Mucosa of stomach (tissue), 1 donor: ENCODE data around the gene ACR.
"Not testable (repeated sequence)": the region's sequence is repeated elsewhere in the genome, so short reads cannot be mapped to it uniquely, and the experiment has no call there.

ENCODE experiments used
- H3K27me3 ChIP-seq: one replicate; pipeline ENCODE4 v1.7.0; 2013; ENCODE audit warnings: mild to moderate bottlenecking, low read length; ENCODE audit not compliant: control insufficient read depth, insufficient read depth
- H3K36me3 ChIP-seq: one replicate; pipeline ENCODE4 v1.7.0; 2013; ENCODE audit warnings: low read length; ENCODE audit not compliant: control insufficient read depth, insufficient read depth
- H3K4me1 ChIP-seq: one replicate; pipeline ENCODE4 v1.7.0; 2013; ENCODE audit warnings: mild to moderate bottlenecking, low read length; ENCODE audit not compliant: control insufficient read depth, insufficient read depth
- H3K4me3 ChIP-seq: one replicate; pipeline ENCODE4 v1.7.0; 2013; ENCODE audit warnings: low read length
- H3K9ac ChIP-seq: one replicate; pipeline ENCODE4 v1.7.0; 2013; ENCODE audit warnings: mild to moderate bottlenecking, low read length, moderate library complexity
- H3K9me3 ChIP-seq: one replicate; pipeline ENCODE4 v1.7.0; 2013; ENCODE audit warnings: mild to moderate bottlenecking, low read length, moderate library complexity; ENCODE audit not compliant: control insufficient read depth
- donor health status: Pancreatic carcinoma.

The ACR gene

GRCh38 chr22:50732681-50733080 is 5.3 kb upstream of the ACR start:
- Histone ChIP-seq H3K4me1 (peaks cover 8% of the 10 kb centered on the region), H3K4me3 (no peak overlapping the region), H3K36me3 (no peaks in the 10 kb centered on the region), H3K27me3 (peaks cover 19% of the 10 kb centered on the region), H3K9ac (no peak overlapping the region), H3K9me3 (no peaks in the 10 kb centered on the region)

DNA sequence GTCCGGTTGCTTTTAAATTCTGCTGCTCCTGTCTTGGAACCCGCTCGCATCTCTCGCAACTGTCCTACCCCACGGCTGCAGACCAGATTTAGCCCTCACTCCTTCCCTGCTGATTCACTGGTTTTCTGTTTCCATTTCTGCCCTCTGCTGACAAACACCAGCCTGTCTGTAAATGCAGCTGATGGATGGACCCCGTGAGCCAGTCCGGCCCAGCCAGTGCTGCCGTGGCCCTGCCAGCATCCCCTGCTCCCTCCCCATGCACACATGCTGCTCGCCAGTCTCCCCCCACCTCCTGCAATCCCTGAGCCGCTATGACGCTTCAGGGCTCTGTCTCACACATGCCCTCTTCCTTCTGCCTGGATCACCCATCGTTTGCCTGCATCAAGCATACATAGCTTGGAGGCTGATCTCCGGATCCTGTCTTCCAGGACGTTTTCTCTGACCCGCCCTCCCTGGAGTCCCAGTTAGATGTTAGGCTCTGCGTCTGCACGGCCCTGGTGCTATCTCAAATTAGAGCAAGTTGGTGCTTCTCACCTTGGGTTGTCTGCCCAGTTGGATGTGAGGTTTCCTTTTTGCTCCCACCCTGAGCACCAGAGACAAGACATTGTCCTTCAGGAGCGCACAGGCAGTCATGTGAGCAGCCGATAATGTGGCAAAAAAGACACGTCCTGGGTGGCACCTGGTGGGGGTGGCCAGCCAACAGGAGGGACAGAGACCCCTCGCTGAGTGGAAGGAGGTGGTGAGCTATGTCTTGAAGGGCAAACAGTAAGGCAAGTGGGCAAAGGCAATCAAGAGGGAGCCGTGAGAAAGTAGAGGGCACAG is 4.3 kb upstream of the ACR start:
- Histone ChIP-seq H3K9ac (no peak overlapping the region), H3K4me3 (no peak overlapping the region), H3K4me1 (peaks cover 8% of the 10 kb centered on the region), H3K36me3 (no peaks in the 10 kb centered on the region), H3K27me3 (peaks cover 24% of the 10 kb centered on the region), H3K9me3 (no peaks in the 10 kb centered on the region)

DNA sequence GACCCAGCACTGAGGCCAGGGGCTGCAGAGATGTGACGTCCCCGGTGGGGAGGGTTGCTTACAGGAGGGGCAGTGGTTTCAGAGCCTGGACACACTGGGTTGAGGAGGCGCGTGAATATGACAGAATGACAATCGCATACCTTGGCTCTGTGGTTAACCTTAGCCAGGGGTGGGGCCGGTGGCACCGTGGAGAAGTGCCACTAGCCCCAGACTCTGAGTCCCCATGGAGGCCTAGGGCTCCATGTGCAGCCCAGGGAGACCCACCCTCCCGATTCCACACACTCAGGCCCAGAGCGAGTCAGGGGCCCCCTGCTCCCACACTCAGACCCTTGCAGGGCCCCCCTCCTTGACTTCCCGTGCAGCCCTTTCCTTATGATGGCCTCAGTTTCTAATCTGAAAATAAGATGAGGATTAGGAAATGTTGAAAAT is 3.6 kb upstream of the ACR start:
- Histone ChIP-seq H3K9ac (no peak overlapping the region), H3K9me3 (no peaks in the 10 kb centered on the region), H3K36me3 (no peaks in the 10 kb centered on the region), H3K27me3 (peaks cover 24% of the 10 kb centered on the region), H3K4me3 (no peak overlapping the region), H3K4me1 (peaks cover 8% of the 10 kb centered on the region)

DNA sequence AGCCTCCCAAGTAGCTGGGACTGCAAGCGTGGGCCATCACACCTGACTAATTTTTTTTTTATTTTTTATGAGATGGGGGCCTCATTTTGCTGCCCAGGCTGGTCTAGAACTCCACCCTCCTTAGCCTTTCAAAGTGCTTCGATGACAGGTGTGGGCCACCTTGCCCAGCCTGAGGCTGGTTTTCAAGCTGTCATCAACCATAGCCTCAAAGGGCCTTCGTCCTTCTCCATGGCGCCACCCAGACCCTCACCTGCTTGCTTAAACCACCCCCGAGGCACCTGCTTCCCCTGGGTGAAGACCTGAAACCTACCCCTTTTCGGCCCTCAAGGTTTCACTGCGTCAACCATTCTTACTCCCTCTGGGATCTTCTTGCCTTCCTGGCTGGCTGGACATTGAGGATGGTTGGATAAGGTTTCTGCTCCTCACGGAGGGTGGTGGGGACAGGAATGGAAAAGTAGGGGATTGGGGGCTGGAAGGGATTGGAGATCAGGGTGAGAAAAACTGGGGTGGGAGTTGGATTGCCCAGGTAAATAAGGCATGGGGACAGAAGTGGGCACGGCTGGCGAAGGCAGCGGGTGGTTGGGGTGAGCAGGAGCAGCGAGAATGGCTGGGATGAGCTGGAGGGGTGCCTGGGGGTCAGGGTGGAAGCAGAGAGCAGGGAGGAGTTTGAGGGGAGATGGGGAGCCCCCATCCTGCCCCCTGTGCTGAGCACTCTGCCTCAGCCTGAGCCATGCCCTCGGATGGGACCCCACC is 2.8 kb upstream of the ACR start:
- no peak overlapping the region for H3K9ac ChIP-seq
- H3K4me1 ChIP-seq: peaks cover 8% of the 10 kb centered on the region
- no peak overlapping the region for H3K4me3 ChIP-seq
- no peaks in the 10 kb centered on the region for H3K36me3 ChIP-seq
- no peaks in the 10 kb centered on the region for H3K9me3 ChIP-seq
- peaks cover 18% of the 10 kb centered on the region for H3K27me3 ChIP-seq

DNA sequence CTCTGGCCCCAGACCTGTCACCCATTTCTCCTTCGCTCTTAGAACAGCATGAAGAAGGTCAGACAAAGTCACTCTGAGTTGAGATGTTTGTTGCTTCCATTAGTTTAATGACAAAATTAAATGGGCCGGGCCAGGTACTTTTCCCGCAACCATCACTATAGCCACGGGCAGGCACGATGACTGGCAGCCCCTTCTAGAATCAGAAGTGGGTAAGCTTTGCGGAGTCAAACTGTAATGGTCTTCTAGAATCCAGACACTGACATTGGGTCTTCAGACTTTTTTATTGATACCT is 2.3 kb upstream of the ACR start:
- no peak overlapping the region for H3K4me3 ChIP-seq
- no peaks in the 10 kb centered on the region for H3K36me3 ChIP-seq
- peaks cover 17% of the 10 kb centered on the region for H3K27me3 ChIP-seq
- H3K9ac ChIP-seq: no peak overlapping the region
- peaks cover 8% of the 10 kb centered on the region for H3K4me1 ChIP-seq
- no peaks in the 10 kb centered on the region for H3K9me3 ChIP-seq

- H3K4me1 ChIP-seq: no peaks in the 10 kb centered on the region
- H3K36me3 ChIP-seq: no peaks in the 10 kb centered on the region
- no peaks in the 10 kb centered on the region for H3K9me3 ChIP-seq
- peaks cover 8% of the 10 kb centered on the region for H3K27me3 ChIP-seq
- no peak overlapping the region for H3K9ac ChIP-seq
- H3K4me3 ChIP-seq: no peak overlapping the region
Measured at GRCh38 chr22:50738649-50739227, 734 bp downstream of the ACR start.

- Histone ChIP-seq H3K4me1 (no peaks in the 10 kb centered on the region), H3K9me3 (no peaks in the 10 kb centered on the region), H3K4me3 (no peak overlapping the region), H3K36me3 (no peaks in the 10 kb centered on the region), H3K27me3 (peaks cover 8% of the 10 kb centered on the region), H3K9ac (no peak overlapping the region)
Measured at GRCh38 chr22:50739279-50739691, 1.3 kb downstream of the ACR start.

DNA sequence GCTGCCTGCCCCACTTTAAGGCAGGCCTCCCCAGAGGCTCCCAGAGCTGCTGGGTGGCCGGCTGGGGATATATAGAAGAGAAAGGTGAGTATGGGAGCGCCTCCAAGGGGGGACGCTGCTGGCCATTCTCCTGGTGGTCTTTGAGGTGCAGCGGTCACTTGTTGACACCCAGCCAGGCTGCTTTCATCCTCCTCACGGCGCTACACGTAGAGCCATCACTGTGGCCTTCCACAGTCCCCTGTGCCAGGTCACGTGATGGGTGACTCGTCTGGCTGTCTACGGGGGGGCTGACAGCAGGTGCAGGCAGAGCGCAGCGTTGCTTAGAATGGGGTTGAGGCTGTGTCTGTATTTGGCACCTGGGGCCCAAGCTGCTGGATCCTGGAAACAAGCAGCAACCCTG is 1.9 kb downstream of the ACR start:
- Histone ChIP-seq H3K4me3 (no peak overlapping the region), H3K9me3 (no peaks in the 10 kb centered on the region), H3K4me1 (no peaks in the 10 kb centered on the region), H3K27me3 (peaks cover 8% of the 10 kb centered on the region), H3K36me3 (no peaks in the 10 kb centered on the region), H3K9ac (no peak overlapping the region)

GRCh38 chr22:50740714-50741113 is 2.7 kb downstream of the ACR start:
- H3K36me3 ChIP-seq, H3K4me1 ChIP-seq, H3K4me3 ChIP-seq, H3K9me3 ChIP-seq, H3K9ac ChIP-seq, H3K27me3 ChIP-seq: not testable (repeated sequence)

- not testable (repeated sequence) for H3K27me3 ChIP-seq, H3K4me1 ChIP-seq, H3K4me3 ChIP-seq, H3K9me3 ChIP-seq, H3K36me3 ChIP-seq, H3K9ac ChIP-seq
Measured at GRCh38 chr22:50744424-50744823, 6.4 kb downstream of the ACR start.

GRCh38 chr22:50747521-50747920 is 9.5 kb downstream of the ACR start:
- not testable (repeated sequence) for H3K27me3 ChIP-seq, H3K36me3 ChIP-seq, H3K4me3 ChIP-seq, H3K4me1 ChIP-seq, H3K9me3 ChIP-seq, H3K9ac ChIP-seq

- not testable (repeated sequence) for H3K36me3 ChIP-seq, H3K4me3 ChIP-seq, H3K4me1 ChIP-seq, H3K9ac ChIP-seq, H3K27me3 ChIP-seq, H3K9me3 ChIP-seq
Measured at GRCh38 chr22:50748630-50749029, 10.6 kb downstream of the ACR start.
